Activated CD8-positive, alpha-beta memory T cell treated with anti-CD3 and anti-CD28 coated beads for 48 hours (primary cell): Measurements from ENCODE around the gene TBC1D16.

Experiments
- DNase-seq, 3 experiments: peaks; one replicate each; pipeline ENCODE4 v3.0.0-alpha.2; 2020; ENCODE audit warnings: low read depth in 2 of 3, low spot score in 2 of 3

The TBC1D16 gene

GRCh38 chr17:79939755-79940458 is 95.8 kb downstream of the TBC1D16 start:
- no peak for DNase-seq

DNA sequence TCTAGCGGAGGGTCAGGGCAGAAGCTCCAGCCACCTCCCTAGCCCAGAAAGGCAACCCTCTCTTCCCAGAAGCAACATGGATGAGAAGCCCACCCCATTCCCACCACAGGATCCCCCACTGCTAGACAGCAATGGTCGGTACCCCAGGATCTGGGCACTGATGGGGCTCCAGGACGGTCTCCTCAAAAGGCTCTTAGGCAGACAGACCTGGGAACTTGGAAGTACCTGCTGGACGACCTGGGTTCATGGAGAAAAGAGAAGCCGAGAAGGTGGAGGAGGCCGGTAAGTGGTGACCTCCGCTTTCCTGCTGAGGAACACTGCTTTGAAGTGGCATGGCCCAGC is 96.6 kb downstream of the TBC1D16 start:
- DNase-seq, result no peak

DNA sequence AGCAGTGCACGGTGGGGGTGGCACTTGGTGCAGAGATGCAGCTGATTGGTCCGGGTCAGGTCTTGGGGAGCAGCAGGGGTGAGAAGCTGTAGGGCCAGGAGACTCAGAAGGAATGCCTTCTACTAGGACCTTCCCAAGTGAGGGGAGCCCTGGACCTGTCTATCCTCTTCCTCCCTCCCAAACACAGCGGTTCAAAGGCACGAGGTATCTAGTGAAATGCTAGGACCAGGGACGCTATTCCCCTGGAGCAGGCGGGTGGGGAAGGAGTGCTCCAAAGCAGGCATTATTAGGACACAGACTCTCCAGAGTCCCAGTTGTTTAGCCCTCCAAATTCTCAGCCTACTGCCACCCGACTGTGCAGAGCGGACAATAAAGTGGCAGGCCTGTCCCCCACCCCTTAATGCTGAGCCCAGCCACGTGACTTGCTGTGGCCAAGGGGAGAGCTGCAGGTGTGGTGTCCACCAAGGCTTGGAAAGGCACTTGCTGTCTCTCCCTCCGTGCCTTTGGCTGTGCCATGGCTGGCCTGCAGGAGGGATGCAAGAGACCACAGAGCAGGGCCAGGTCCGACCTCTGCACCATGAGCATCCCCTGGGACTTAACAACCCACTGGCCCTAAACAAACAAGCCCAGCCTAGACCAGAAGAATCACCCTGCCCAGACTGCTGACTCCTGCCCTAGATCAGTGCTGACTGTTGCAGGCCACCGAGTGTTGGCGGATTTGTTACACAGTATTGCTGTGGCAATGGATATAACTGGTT is 97.2 kb downstream of the TBC1D16 start:
- no peak for DNase-seq

GRCh38 chr17:79937391-79938335 is 98.0 kb downstream of the TBC1D16 start:
- no peak for DNase-seq

GRCh38 chr17:79936641-79937381 is 98.9 kb downstream of the TBC1D16 start:
- DNase-seq, result no peak

DNA sequence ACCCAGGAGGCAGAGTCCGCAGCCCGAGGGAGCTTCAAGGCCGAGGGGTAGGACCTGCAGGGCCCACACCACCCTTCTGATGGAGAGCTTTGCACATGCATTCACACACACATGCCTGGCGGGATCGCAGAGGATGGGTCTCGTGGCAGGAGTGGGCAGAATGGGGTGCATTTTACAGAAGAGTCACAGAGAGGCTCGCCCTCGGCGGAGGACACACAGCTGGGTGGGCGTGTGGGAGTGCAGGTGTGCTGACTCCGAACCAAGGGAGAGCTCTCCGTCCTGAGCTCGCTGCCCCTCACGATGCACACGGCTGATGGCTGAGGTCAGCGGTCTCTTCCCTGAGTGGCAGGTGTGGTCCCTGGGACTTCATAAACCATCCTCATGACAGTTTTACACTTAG is 99.6 kb downstream of the TBC1D16 start:
- no peak for DNase-seq

DNA sequence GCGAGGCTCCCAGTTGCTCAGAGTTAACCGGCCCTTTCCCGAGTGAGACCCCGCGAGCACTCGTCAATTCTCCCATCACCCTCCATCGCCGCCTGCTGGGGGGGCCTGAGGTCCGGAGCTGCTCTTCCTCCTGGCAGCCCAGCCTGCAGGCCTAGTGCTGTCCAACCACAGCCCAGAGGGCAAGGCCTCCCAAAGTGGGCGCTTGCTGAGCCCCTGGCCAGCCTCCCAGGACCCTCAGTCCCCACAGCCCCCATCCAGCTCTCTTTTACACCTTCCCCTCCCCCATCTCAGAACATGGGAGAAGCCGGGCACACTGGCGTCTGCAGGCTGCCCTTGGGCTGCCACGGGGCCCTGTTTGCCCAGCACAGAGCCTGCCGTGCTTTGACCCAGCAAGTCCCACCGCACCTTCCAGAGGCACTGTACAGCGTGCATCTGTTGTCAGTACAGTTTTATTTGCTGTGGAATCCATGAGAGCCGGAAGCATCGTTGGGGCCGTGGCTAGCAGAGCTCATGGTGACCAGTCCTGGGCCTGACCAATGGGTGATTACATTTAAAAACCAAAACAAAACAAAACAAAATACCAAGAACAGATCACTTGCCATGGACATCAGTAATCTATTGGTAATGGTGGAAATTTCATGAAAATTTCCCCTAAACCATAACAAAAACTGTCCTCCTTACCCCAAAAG is 100.3 kb downstream of the TBC1D16 start:
- no peak for DNase-seq

DNA sequence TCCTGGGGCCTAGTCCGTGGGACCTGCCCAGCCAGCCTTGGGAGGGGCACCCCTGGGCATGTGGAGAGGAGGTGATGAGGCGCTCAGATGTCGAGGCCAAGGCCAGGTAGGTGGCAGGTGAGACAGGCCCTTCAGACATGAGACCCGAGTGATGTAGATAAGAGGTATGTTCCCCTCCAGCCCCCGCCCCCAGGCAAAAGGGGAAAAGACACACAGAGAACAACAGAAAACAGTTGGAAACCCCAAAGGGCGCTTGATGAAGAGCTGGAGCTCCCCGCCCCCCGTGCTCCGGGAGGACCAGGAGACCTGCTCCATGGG is 101.1 kb downstream of the TBC1D16 start:
- DNase-seq, result no peak

DNA sequence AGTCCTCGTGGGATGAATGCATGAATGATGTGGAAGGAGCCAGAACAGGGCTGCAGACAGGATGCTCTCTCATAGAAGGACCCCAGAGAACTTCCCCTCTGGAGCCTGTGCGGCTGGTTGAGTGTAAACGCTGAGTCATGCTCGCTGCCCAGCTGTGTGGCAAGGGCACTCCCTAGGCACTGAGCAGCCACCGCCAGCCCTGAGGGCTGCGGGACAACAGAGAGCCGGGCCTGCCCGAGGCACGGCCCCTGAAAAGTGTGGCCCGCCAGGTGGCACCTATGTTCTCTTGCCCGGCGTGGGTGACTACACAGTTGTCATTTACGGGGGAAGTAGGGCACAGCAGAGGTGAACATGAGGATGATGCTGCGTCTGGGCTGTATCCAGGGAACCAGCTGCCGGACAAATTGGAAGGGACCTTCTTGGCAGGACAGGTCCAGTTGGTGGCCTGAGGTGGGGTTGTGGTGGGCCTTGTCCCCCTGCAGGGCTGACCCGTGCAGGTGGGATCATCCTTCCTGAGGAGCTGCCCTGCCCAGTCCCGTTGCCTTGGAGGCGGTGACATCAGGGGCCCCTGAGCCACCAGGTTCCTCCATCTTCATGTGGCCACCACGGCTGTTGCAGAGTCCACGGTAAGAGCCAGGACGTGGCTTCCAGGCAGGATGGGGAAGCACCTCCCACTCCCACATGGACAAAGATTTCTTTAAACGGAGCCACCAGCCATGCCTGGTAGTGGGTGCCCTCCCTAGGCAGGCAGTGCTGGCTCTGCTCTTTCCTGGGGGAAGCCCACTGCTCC is 101.6 kb downstream of the TBC1D16 start:
- no peak for DNase-seq

DNA sequence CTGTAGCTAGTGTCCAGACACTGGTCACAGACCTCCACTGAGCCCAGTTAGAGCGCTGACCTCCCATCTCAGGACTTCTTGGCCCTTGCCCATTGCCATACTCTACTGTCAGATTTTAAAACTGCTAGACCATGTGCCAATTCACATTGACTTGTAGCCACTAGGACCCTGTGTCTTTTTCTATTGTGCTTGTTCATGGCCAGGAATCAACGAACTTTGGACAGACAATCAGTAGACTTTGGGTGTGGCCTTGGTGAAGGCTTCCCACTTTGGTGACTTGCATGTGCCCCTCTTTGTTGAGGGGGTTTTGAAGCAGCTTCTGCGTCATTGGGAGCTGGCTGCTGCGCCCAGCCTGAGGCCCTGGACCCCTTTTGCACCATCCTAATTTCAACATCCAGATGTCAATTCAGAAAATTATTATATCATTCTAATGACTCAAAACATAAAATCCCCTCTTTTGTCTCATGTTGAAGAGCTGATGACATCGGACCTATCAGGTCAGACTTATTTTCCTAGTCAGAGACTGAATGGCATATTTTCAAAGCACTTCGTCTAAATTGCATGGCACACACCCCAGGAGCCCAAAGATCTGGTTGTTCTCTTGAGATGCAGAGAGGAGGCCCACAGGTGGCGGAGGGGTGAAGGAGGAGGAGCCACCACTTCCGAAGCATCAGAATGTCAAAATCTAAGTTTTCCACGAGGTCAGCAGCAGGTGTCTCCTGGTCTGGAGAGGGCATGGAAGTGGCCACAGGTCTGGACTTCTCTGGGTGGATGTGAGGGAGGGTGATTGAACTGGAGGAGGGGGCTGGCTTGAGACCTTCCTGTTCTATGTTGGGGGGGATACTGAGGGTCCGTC is 103.0 kb downstream of the TBC1D16 start:
- no peak for DNase-seq

- DNase-seq, result no peak
These were observed 103.8 kb downstream of the TBC1D16 start for GRCh38 chr17:79931817-79932309.

GRCh38 chr17:79930877-79931816 is 104.5 kb downstream of the TBC1D16 start:
- no peak for DNase-seq

GRCh38 chr17:79930062-79930876 is 105.4 kb downstream of the TBC1D16 start:
- DNase-seq, result no peak

- DNase-seq, result no peak
These were observed 106.2 kb downstream of the TBC1D16 start for GRCh38 chr17:79929257-79930061.

DNA sequence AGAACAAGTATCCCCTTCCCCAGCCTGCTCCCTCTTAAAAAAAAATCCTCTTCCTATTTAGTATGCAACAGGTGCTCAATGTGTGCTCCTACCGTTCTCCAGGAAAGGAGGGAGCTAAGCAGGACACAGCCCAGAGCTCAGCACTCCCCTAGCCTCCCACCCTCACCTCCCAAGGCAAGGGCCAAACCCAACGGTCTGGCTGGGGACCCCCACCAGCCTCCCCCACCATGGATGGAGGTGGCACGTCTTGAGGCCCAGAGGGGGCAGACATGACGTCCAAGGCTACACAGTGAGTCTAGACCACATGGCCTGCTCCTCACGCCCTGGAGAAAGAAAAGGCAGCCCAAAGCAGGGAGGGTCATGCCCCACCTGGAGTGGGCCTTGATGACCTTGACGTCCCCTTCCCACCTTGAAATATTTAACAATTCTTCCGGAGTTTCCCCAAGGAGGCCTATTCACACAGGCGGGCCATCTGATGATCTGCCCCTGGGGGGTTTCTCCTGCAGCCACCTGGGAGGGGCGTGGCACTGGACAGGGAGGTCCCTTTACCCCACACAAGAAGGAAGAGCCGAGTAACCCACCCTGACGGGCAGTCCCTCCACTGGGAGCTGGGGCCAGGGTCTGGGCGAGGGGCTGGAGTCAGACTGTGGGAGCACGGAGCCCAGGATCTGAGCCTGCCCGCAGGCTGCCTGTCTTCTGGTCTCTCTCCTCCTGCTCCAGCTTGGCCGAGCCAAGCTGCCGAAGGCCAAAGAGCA is 107.0 kb downstream of the TBC1D16 start:
- DNase-seq, result no peak
